Fibroblast of the conjunctiva (primary cell): Measurements from ENCODE around the gene ARL5C.

Experiments
- DNase-seq: peaks from one replicate; pipeline ENCODE4 v3.0.0-alpha.2; 2010; ENCODE audit warnings: low read depth

The ARL5C gene

DNA sequence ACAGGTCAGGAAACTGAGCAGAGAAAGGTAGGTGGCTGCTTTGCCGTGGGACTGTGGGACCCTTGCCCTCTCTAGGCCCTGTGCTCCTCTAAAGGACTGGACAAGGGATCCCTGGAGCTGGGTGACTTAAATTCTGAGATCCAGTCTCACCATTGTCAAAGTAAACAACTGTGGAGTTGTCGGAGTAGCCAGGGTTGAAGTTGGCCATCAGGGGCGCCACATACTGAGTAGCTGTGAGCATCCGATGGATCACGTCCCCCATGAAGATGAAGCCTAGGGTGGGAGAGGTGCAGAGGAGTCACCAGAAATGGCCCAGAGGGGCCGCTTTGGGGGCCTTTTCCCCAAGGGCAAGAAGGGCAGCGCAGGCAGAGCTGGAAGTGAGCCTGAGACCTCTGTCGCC is 58.0 kb downstream of the ARL5C start:
- no peak for DNase-seq

DNA sequence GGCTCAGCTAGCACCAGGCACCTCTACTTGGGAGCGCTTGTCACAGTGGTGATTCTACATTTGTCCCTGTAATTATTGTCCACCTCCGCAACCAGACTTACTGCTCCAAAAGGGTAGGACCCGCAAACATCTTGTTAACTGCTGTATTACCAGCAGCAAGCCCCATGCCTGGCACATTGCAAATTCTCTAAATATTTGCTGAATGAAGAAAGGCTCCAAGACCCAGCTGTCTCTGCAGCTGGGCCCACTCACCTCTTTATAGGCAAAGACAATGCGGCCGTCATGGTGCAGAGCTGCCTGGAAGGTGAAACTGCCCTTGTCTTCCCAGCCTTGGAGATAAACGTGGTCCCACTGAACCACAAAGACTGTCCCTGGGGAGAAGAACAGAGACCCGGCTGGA is 58.8 kb downstream of the ARL5C start:
- DNase-seq: no peak
